ENCODE results near the gene CDYL2. TPM values are rescaled to one million over a fixed set of nuclear protein-coding genes. Genes with fewer than 3 reads are reported as not detected.

The CDYL2 gene
- polyA plus RNA-seq, 4 donors, result 1.9 to 3.0 (median 2.8) TPM

DNA sequence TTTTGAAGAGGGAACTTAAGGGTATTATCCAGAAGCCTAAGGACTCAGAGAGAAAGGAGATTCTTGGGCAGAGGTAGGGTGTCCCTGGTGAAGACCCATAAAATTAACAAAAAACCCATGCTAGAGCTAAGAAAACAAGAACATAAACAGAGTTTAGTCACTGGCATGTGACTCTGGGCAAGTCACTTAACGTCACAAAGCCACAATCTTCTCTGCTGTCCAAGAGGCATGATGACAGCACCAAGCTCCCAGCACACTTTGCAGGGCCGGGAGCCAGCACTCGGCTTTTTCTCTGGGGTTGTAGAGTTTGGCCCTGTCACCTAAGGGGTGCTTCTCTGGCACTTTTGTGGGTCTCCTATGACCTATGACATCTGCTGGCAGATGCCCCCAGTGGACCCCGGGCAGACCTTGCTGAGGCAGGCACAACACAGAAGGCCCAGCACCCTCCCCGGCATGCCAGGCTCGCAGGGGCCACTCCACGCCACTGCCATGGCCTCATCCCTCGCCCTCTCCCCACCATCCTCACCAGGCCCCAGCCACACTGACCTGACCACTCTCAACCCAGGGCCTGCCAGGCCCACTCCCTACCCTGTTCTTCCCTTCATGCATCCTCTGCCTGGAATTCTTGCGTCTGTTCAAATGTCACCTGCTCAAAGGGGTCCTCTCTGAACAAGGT is 193.8 kb downstream of the CDYL2 start:
- H3K4me3 ChIP-seq (ENCODE audit: low read depth in 1 of 3, low read length in 3 of 3), result no peak overlapping the region
- no peak for DNase-seq
- H3K9me3 ChIP-seq (ENCODE audit: control insufficient read depth in 2 of 2, insufficient read depth in 1 of 2, low read depth in 1 of 2, low read length in 1 of 2), result peaks cover 0 to 4% of the 10 kb centered on the region in 2 donors
- 94 to 97% (median 95%) methylated on average over 9 of the region's 9 CpGs for WGBS, 3 donors
- FAIRE-seq, result no peak
- H3K27ac ChIP-seq (ENCODE audit: low read depth in 1 of 3, low read length in 2 of 3), result no peak overlapping the region
- no peaks in the 10 kb centered on the region for H3K4me1 ChIP-seq (ENCODE audit: control insufficient read depth in 3 of 3, insufficient read depth in 2 of 3, low read depth in 1 of 3, low read length in 2 of 3)
- no peaks in the 10 kb centered on the region for H3K27me3 ChIP-seq (ENCODE audit: control insufficient read depth in 3 of 3, insufficient read depth in 3 of 3, low read length in 3 of 3)
- H3K36me3 ChIP-seq (ENCODE audit: control insufficient read depth in 3 of 3, insufficient read depth in 2 of 3, low read depth in 1 of 3, low read length in 3 of 3), result peaks cover 0 to 47% (median 3%) of the 10 kb centered on the region in 3 donors

DNA sequence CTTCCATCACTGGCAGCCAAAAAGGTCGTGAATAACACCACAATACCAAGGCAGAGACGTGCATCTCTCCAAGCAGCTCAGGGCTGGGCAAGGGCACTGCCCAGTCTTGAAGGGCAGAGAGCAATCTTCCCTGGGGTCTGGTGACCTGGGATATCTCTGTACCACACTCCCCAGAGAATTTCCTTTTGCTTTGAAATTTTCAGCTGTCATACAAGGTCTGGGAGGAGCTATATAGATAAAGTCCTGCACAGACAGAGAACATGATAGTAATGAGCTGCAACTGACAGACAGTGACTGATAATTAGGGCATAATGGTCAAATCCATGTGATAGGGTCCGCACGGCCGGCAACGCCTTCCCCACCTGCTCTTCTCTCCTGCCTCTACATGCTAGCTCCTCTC is 195.5 kb downstream of the CDYL2 start:
- H3K27ac ChIP-seq (ENCODE audit: low read depth in 1 of 3, low read length in 2 of 3), result no peak overlapping the region
- DNase-seq (no peak), FAIRE-seq (no peak)
- peaks cover 0 to 54% (median 3%) of the 10 kb centered on the region in 3 donors for H3K36me3 ChIP-seq (ENCODE audit: control insufficient read depth in 3 of 3, insufficient read depth in 2 of 3, low read depth in 1 of 3, low read length in 3 of 3)
- no peaks in the 10 kb centered on the region for H3K27me3 ChIP-seq (ENCODE audit: control insufficient read depth in 3 of 3, insufficient read depth in 3 of 3, low read length in 3 of 3)
- WGBS, 3 donors, result 81 to 87% (median 82%) methylated on average over 6 of the region's 6 CpGs
- H3K9me3 ChIP-seq (ENCODE audit: control insufficient read depth in 2 of 2, insufficient read depth in 1 of 2, low read depth in 1 of 2, low read length in 1 of 2), result peaks cover 0 to under 1% of the 10 kb centered on the region in 2 donors
- no peaks in the 10 kb centered on the region for H3K4me1 ChIP-seq (ENCODE audit: control insufficient read depth in 3 of 3, insufficient read depth in 2 of 3, low read depth in 1 of 3, low read length in 2 of 3)
- H3K4me3 ChIP-seq (ENCODE audit: low read depth in 1 of 3, low read length in 3 of 3), result no peak overlapping the region

- 84 to 95% (median 91%) methylated on average over 6 of the region's 6 CpGs for WGBS, 3 donors
- Histone ChIP-seq H3K9me3 (ENCODE audit: control insufficient read depth in 2 of 2, insufficient read depth in 1 of 2, low read depth in 1 of 2, low read length in 1 of 2) (no peaks in the 10 kb centered on the region), H3K4me3 (ENCODE audit: low read depth in 1 of 3, low read length in 3 of 3) (no peak overlapping the region), H3K27ac (ENCODE audit: low read depth in 1 of 3, low read length in 2 of 3) (no peak overlapping the region), H3K36me3 (ENCODE audit: control insufficient read depth in 3 of 3, insufficient read depth in 2 of 3, low read depth in 1 of 3, low read length in 3 of 3) (peaks cover 0 to 53% (median 2%) of the 10 kb centered on the region in 3 donors), H3K4me1 (ENCODE audit: control insufficient read depth in 3 of 3, insufficient read depth in 2 of 3, low read depth in 1 of 3, low read length in 2 of 3) (peaks cover 0 to 7% (median 1%) of the 10 kb centered on the region in 3 donors), H3K27me3 (ENCODE audit: control insufficient read depth in 3 of 3, insufficient read depth in 3 of 3, low read length in 3 of 3) (no peaks in the 10 kb centered on the region)
- no peak for DNase-seq
- FAIRE-seq, result no peak
Measured at GRCh38 chr16:80607204-80607603, 197.2 kb downstream of the CDYL2 start.

GRCh38 chr16:80606221-80606766 is 198.1 kb downstream of the CDYL2 start:
- no peak for FAIRE-seq
- Histone ChIP-seq H3K27ac (ENCODE audit: low read depth in 1 of 3, low read length in 2 of 3) (no peak overlapping the region), H3K4me3 (ENCODE audit: low read depth in 1 of 3, low read length in 3 of 3) (no peak overlapping the region), H3K27me3 (ENCODE audit: control insufficient read depth in 3 of 3, insufficient read depth in 3 of 3, low read length in 3 of 3) (no peaks in the 10 kb centered on the region), H3K36me3 (ENCODE audit: control insufficient read depth in 3 of 3, insufficient read depth in 2 of 3, low read depth in 1 of 3, low read length in 3 of 3) (peaks cover 0 to 44% (median 0%) of the 10 kb centered on the region in 3 donors), H3K9me3 (ENCODE audit: control insufficient read depth in 2 of 2, insufficient read depth in 1 of 2, low read depth in 1 of 2, low read length in 1 of 2) (no peaks in the 10 kb centered on the region), H3K4me1 (ENCODE audit: control insufficient read depth in 3 of 3, insufficient read depth in 2 of 3, low read depth in 1 of 3, low read length in 2 of 3) (peaks cover 0 to 10% (median 3%) of the 10 kb centered on the region in 3 donors)
- WGBS, 3 donors, result 81 to 88% (median 87%) methylated on average over 4 of the region's 4 CpGs
- no peak for DNase-seq

DNA sequence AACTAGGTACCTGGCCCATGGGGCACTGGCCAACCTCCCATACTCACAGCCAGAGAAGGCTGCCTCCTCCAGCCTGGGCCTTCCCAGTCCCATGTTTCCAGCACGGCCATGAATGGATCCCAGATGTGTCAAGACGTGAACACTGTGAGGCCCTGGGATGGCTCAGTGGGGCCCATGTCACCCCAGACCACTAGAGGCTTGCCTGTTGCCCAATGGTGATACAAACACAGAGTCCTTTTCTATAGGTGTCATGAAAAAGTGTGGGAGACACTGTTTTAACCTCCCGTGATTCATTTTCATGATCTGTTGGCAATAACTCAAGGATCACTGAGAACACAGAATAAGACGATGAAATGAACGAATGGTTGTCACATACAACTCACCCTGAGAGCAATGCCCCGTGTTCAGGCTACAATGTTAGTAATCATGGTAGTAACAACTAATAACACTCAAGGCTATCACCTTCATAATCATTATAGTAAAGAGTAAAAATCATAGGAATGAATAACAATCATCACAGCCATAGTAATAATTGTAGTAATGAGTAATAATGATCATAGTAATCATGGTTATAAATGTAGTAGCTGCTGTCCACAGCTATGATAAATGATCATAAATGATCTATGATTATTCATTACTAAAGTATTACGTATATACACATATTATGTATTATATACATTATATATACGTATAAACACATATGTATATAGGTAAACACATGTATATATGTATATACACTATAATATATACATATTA is 199.6 kb downstream of the CDYL2 start:
- DNase-seq (no peak), FAIRE-seq (no peak)
- H3K4me3 ChIP-seq (ENCODE audit: low read depth in 1 of 3, low read length in 3 of 3), result no peak overlapping the region
- no peaks in the 10 kb centered on the region for H3K27me3 ChIP-seq (ENCODE audit: control insufficient read depth in 3 of 3, insufficient read depth in 3 of 3, low read length in 3 of 3)
- H3K9me3 ChIP-seq (ENCODE audit: control insufficient read depth in 2 of 2, insufficient read depth in 1 of 2, low read depth in 1 of 2, low read length in 1 of 2), result no peaks in the 10 kb centered on the region
- H3K4me1 ChIP-seq (ENCODE audit: control insufficient read depth in 3 of 3, insufficient read depth in 2 of 3, low read depth in 1 of 3, low read length in 2 of 3), result peaks cover 0 to 10% (median 3%) of the 10 kb centered on the region in 3 donors
- peaks cover 0 to 37% (median 0%) of the 10 kb centered on the region in 3 donors for H3K36me3 ChIP-seq (ENCODE audit: control insufficient read depth in 3 of 3, insufficient read depth in 2 of 3, low read depth in 1 of 3, low read length in 3 of 3)
- H3K27ac ChIP-seq (ENCODE audit: low read depth in 1 of 3, low read length in 2 of 3), result no peak overlapping the region
- WGBS, 3 donors, result 87 to 90% (median 90%) methylated on average over 8 of the region's 8 CpGs

DNA sequence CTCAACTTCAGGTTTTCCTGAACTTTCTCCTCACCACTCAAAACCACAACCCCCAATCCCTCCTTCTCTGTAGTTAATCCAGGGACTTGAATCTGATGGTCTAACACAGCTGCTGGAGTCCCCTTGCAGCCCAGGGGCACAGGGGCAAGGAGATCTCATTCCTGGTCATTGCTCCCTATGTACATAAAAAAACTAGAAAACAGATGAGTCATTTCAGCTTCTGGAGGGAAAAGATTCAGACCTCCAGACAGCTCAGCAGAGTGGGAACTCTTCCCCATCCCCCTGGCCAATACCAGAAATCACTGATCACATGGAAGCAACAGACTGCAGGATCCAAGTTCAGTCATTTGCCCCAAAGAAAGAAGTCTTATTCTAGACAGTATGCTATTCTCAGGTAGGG is 201.5 kb downstream of the CDYL2 start:
- no peak for DNase-seq
- FAIRE-seq, result no peak

GRCh38 chr16:80601182-80601581 is 203.2 kb downstream of the CDYL2 start:
- no peak overlapping the region for H3K27ac ChIP-seq (ENCODE audit: low read depth in 1 of 3, low read length in 2 of 3)
- H3K4me1 ChIP-seq (ENCODE audit: control insufficient read depth in 3 of 3, insufficient read depth in 2 of 3, low read depth in 1 of 3, low read length in 2 of 3), result peaks cover 0 to 10% (median 3%) of the 10 kb centered on the region in 3 donors
- 92 to 99% (median 99%) methylated on average over 4 of the region's 4 CpGs for WGBS, 3 donors
- DNase-seq, result no peak
- no peaks in the 10 kb centered on the region for H3K27me3 ChIP-seq (ENCODE audit: control insufficient read depth in 3 of 3, insufficient read depth in 3 of 3, low read length in 3 of 3)
- H3K36me3 ChIP-seq (ENCODE audit: control insufficient read depth in 3 of 3, insufficient read depth in 2 of 3, low read depth in 1 of 3, low read length in 3 of 3), result peaks cover 0 to 17% (median 3%) of the 10 kb centered on the region in 3 donors
- H3K9me3 ChIP-seq (ENCODE audit: control insufficient read depth in 2 of 2, insufficient read depth in 1 of 2, low read depth in 1 of 2, low read length in 1 of 2), result no peaks in the 10 kb centered on the region
- FAIRE-seq, result no peak
- no peak overlapping the region for H3K4me3 ChIP-seq (ENCODE audit: low read depth in 1 of 3, low read length in 3 of 3)

More for the DNA sequence above, 201.5 kb downstream of the CDYL2 start:
- no peaks in the 10 kb centered on the region for H3K27me3 ChIP-seq (ENCODE audit: control insufficient read depth in 3 of 3, insufficient read depth in 3 of 3, low read length in 3 of 3)
- peaks cover 0 to 26% (median 3%) of the 10 kb centered on the region in 3 donors for H3K36me3 ChIP-seq (ENCODE audit: control insufficient read depth in 3 of 3, insufficient read depth in 2 of 3, low read depth in 1 of 3, low read length in 3 of 3)
- H3K27ac ChIP-seq (ENCODE audit: low read depth in 1 of 3, low read length in 2 of 3), result no peak overlapping the region
- no peaks in the 10 kb centered on the region for H3K9me3 ChIP-seq (ENCODE audit: control insufficient read depth in 2 of 2, insufficient read depth in 1 of 2, low read depth in 1 of 2, low read length in 1 of 2)
- H3K4me3 ChIP-seq (ENCODE audit: low read depth in 1 of 3, low read length in 3 of 3), result no peak overlapping the region
- H3K4me1 ChIP-seq (ENCODE audit: control insufficient read depth in 3 of 3, insufficient read depth in 2 of 3, low read depth in 1 of 3, low read length in 2 of 3), result peaks cover 0 to 10% (median 3%) of the 10 kb centered on the region in 3 donors

GRCh38 chr16:80599466-80599865 is 204.9 kb downstream of the CDYL2 start:
- no peak for FAIRE-seq
- Histone ChIP-seq H3K4me3 (ENCODE audit: low read depth in 1 of 3, low read length in 3 of 3) (no peak overlapping the region), H3K36me3 (ENCODE audit: control insufficient read depth in 3 of 3, insufficient read depth in 2 of 3, low read depth in 1 of 3, low read length in 3 of 3) (peaks cover 0 to 10% (median 3%) of the 10 kb centered on the region in 3 donors), H3K9me3 (ENCODE audit: control insufficient read depth in 2 of 2, insufficient read depth in 1 of 2, low read depth in 1 of 2, low read length in 1 of 2) (no peaks in the 10 kb centered on the region), H3K4me1 (ENCODE audit: control insufficient read depth in 3 of 3, insufficient read depth in 2 of 3, low read depth in 1 of 3, low read length in 2 of 3) (peaks cover 0 to 10% (median 3%) of the 10 kb centered on the region in 3 donors), H3K27me3 (ENCODE audit: control insufficient read depth in 3 of 3, insufficient read depth in 3 of 3, low read length in 3 of 3) (no peaks in the 10 kb centered on the region), H3K27ac (ENCODE audit: low read depth in 1 of 3, low read length in 2 of 3) (no peak overlapping the region)
- WGBS, 3 donors, result 84 to 94% (median 91%) methylated on average over 3 of the region's 3 CpGs
- no peak for DNase-seq
